Uterus (tissue), 4 donors: ENCODE measurements around the gene SERPINB11. TPM values are rescaled to one million over a fixed set of nuclear protein-coding genes. Genes with fewer than 3 reads are reported as not detected.

Experiments
- DNase-seq, 2 donors: peaks; one replicate each; pipeline ENCODE4 v3.0.0-alpha.2; 2019 to 2020
- H3K27ac ChIP-seq, 2 donors: fragments of 200-600 bp; sonication (generic); 1 replicate in 1 of 2; 2 replicates in 1 of 2; pipeline ENCODE4 v1.5.1; 2016 to 2018
- H3K27me3 ChIP-seq, 2 donors: fragments of 200-600 bp; sonication (generic); one replicate each; pipeline ENCODE4 v1.5.1; 2018 to 2019; ENCODE audit warnings: control low read depth in 1 of 2
- H3K36me3 ChIP-seq, 2 donors: fragments of 200-600 bp; sonication (generic); one replicate each; pipeline ENCODE4 v1.5.1; 2019; ENCODE audit warnings: control low read depth in 1 of 2
- H3K4me1 ChIP-seq, 2 donors: fragments of 200-600 bp; sonication (generic); one replicate each; pipeline ENCODE4 v1.5.1; 2018 to 2019; ENCODE audit warnings: control low read depth in 1 of 2
- H3K4me3 ChIP-seq, 2 donors: fragments of 200-600 bp; sonication (generic); 1 replicate in 1 of 2; 2 replicates in 1 of 2; pipeline ENCODE4 v1.5.1; 2018 to 2019; ENCODE audit warnings: mild to moderate bottlenecking in 1 of 2
- H3K9me3 ChIP-seq, 2 donors: fragments of 200-600 bp; sonication (generic); one replicate each; pipeline ENCODE4 v1.5.1; 2019; ENCODE audit warnings: control low read depth in 1 of 2
- POLR2A ChIP-seq, 2 donors: fragments of 450-650 bp; IDR thresholded peaks; one replicate each; pipeline ENCODE4 v1.6.1; 2016; ENCODE audit warnings: antibody characterized with exemption in 2 of 2, mild to moderate bottlenecking in 1 of 2, moderate library complexity in 1 of 2
- intact Hi-C: fragments of 100-400 bp; cut with DNase I; formaldehyde crosslinking; loops from one replicate; pipeline ENCODE4 v1.15.1; 2023; ENCODE audit warnings: low total_unique reads
- total RNA-seq, 4 donors: library from RNA; depleted of rRNA in 3 of 4; stranded (reverse); fragments of >200 nt in 3 of 4; gene quantifications; one replicate each; pipeline versions ENCODE4 v1.1.0 to v1.2.4, GENCODE V29; 2014 to 2023
- TF ChIP-seq, protein P1 (sequence below), 4 experiments: fragments of 200-600 bp in 2 of 4; fragments of 450-650 bp in 2 of 4; sonication (generic) in 2 of 4; IDR thresholded peaks; one replicate each; pipeline ENCODE4 v1.5.1; 2016 to 2019; ENCODE audit warnings: antibody characterized with exemption in 4 of 4, mild to moderate bottlenecking in 2 of 4, moderate library complexity in 1 of 4
- donor health status: DM: yes; HTN: yes; CAD: no.

The SERPINB11 gene
- total RNA-seq, 4 donors from 2014 or later, result not detected

DNA sequence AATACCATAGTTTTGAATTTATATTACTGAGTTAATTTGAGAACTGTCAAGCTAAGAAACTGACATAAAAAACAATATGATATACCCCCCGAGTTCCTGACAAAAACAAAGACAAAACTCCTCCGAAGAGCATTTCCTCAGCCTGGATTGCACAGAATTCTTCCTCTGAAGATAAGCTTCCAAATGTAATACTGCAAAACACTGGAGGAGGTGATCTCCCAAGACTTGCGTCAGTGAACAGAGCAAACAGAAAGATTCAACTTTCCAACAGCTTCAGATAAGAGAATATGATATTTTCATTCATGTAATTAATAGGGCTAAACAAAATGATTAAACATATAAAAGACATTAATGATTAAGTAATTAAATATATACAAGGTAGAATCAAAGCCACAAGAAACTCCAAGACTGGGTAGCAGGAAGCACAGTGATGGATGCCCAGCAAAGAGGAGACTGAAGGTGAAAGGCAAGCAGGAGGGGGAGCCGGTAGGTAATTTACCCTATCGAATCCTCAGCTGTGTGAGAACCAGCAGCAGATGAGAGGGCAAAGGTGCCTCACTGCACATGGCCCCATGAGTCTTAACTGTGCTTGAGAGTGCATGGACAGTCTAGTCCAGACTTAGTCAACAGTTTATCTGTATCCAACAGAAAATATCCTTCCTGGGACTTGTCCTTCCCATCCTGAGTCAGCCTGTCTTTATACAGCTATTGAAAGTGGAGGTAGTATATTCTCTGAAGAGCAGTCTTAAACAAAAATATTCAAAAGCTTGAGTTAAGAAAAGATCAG, 22.7 kb upstream of the SERPINB11 start:
- TF ChIP-seq, protein P1, sequence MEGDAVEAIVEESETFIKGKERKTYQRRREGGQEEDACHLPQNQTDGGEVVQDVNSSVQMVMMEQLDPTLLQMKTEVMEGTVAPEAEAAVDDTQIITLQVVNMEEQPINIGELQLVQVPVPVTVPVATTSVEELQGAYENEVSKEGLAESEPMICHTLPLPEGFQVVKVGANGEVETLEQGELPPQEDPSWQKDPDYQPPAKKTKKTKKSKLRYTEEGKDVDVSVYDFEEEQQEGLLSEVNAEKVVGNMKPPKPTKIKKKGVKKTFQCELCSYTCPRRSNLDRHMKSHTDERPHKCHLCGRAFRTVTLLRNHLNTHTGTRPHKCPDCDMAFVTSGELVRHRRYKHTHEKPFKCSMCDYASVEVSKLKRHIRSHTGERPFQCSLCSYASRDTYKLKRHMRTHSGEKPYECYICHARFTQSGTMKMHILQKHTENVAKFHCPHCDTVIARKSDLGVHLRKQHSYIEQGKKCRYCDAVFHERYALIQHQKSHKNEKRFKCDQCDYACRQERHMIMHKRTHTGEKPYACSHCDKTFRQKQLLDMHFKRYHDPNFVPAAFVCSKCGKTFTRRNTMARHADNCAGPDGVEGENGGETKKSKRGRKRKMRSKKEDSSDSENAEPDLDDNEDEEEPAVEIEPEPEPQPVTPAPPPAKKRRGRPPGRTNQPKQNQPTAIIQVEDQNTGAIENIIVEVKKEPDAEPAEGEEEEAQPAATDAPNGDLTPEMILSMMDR (IDR thresholded peaks at IDR 0.05), result no peak
- TF ChIP-seq POLR2A (IDR thresholded peaks at IDR 0.05), result no peak
- Histone ChIP-seq H3K27ac (no peak overlapping the region), H3K9me3 (no peaks in the 10 kb centered on the region), H3K36me3 (no peaks in the 10 kb centered on the region), H3K27me3 (no peaks in the 10 kb centered on the region), H3K4me1 (no peaks in the 10 kb centered on the region), H3K4me3 (no peak overlapping the region)
- intact Hi-C loops, result no loop called here
- DNase-seq, result no peak

DNA sequence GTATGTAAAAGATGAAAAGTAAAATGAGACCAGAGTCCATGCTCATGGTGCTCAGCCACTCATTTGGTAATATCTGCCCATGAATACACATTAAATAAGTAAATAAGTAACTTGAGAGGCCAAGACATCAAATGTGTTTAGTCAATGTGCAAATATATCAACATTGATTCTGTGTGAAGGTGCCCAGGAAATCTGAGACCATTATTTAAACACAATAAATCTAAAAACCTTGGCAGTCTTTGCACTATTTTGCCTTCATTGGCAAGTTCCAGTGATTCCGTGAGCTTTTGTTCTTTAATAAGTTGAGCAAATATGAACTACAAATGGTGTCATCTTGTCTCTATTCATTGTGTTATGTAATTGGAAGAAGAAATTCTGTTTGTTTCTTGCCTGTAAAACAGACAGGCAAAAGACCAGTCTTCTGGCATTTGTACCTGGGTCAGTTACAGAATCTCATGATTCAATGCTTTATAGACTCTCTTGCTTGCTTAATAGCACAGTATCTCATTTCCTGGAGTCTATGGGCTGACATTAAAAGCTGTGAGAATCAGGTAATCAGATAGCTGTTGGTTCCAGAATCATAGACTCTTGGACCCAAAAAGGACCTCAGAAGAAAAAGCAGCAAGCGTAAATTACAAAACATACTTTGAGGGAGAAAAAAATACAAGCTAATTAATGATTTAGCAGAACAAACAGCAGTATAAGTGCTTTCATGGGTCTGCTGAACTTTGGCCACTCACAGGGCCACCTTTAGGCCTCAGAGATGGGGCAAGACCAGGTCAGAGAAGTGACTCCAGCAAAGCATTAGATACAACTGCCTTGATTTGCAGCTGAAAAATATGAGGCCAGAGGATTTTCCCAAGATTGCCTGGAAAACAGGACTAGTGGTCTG, 21.1 kb upstream of the SERPINB11 start:
- no peak overlapping the region for H3K27ac ChIP-seq
- H3K4me3 ChIP-seq, result no peak overlapping the region
- DNase-seq, result no peak
- H3K9me3 ChIP-seq, result no peaks in the 10 kb centered on the region
- TF ChIP-seq, protein P1 (IDR thresholded peaks at IDR 0.05), result no peak
- no peak for TF ChIP-seq POLR2A (IDR thresholded peaks at IDR 0.05)
- H3K27me3 ChIP-seq, result no peaks in the 10 kb centered on the region
- intact Hi-C loops, result no loop called here
- no peaks in the 10 kb centered on the region for H3K36me3 ChIP-seq
- no peaks in the 10 kb centered on the region for H3K4me1 ChIP-seq

- H3K27me3 ChIP-seq, result no peaks in the 10 kb centered on the region
Observed at GRCh38 chr18:63683152-63683551, 19.6 kb upstream of the SERPINB11 start.

GRCh38 chr18:63683890-63684289, 18.9 kb upstream of the SERPINB11 start:
- Histone ChIP-seq H3K9me3 (no peaks in the 10 kb centered on the region), H3K4me3 (no peak overlapping the region), H3K36me3 (no peaks in the 10 kb centered on the region), H3K4me1 (no peaks in the 10 kb centered on the region), H3K27me3 (no peaks in the 10 kb centered on the region), H3K27ac (no peak overlapping the region)
- TF ChIP-seq, protein P1 (IDR thresholded peaks at IDR 0.05), result no peak
- TF ChIP-seq POLR2A (IDR thresholded peaks at IDR 0.05), result no peak
- intact Hi-C loops, result no loop called here
- DNase-seq, result no peak

More at GRCh38 chr18:63683152-63683551, 19.6 kb upstream of the SERPINB11 start:
- H3K4me3 ChIP-seq, result no peak overlapping the region
- H3K4me1 ChIP-seq, result no peaks in the 10 kb centered on the region
- H3K27ac ChIP-seq, result no peak overlapping the region
- TF ChIP-seq, protein P1 (IDR thresholded peaks at IDR 0.05), result no peak
- TF ChIP-seq POLR2A (IDR thresholded peaks at IDR 0.05), result no peak
- no peak for DNase-seq
- intact Hi-C loops, result no loop called here
- H3K36me3 ChIP-seq, result no peaks in the 10 kb centered on the region
- H3K9me3 ChIP-seq, result no peaks in the 10 kb centered on the region

GRCh38 chr18:63684718-63685117, 18.0 kb upstream of the SERPINB11 start:
- H3K9me3 ChIP-seq, result no peaks in the 10 kb centered on the region
- DNase-seq, result no peak
- intact Hi-C loops, result no loop called here
- H3K36me3 ChIP-seq, result no peaks in the 10 kb centered on the region
- H3K27me3 ChIP-seq, result no peaks in the 10 kb centered on the region
- no peaks in the 10 kb centered on the region for H3K4me1 ChIP-seq
- H3K27ac ChIP-seq, result no peak overlapping the region
- TF ChIP-seq, protein P1 (IDR thresholded peaks at IDR 0.05), result no peak
- no peak for TF ChIP-seq POLR2A (IDR thresholded peaks at IDR 0.05)
- no peak overlapping the region for H3K4me3 ChIP-seq
